HG02610 (cell line): ENCODE data around the gene TSC2.
"Not testable (repeated sequence)": the region's sequence is repeated elsewhere in the genome, so short reads cannot be mapped to it uniquely, and the experiment has no call there.

Experiments used
- ATAC-seq: cut with Tn5 transposase; IDR thresholded peaks from one replicate; pipeline ENCODE4 v1.9.1; 2021; ENCODE audit warnings: mild to moderate bottlenecking, moderate library complexity; ENCODE audit not compliant: unreplicated experiment

TSC2 gene

GRCh38 chr16:2030036-2030435, 17.7 kb upstream of the TSC2 start:
- no peak for ATAC-seq

- ATAC-seq: no peak
These were observed 16.7 kb upstream of the TSC2 start for GRCh38 chr16:2031081-2031577.

GRCh38 chr16:2032285-2033056, 15.3 kb upstream of the TSC2 start:
- ATAC-seq: no peak

- ATAC-seq: no peak
These were observed 14.5 kb upstream of the TSC2 start for GRCh38 chr16:2033057-2033908.

- not testable (repeated sequence) for ATAC-seq
These were observed 13.7 kb upstream of the TSC2 start for GRCh38 chr16:2033909-2034695.

- ATAC-seq: no peak
These were observed 12.9 kb upstream of the TSC2 start for GRCh38 chr16:2034696-2035430.

GRCh38 chr16:2035431-2036199, 12.2 kb upstream of the TSC2 start:
- ATAC-seq: no peak

GRCh38 chr16:2036200-2036966, 11.4 kb upstream of the TSC2 start:
- no peak for ATAC-seq

- ATAC-seq: no peak
These were observed 10.7 kb upstream of the TSC2 start for GRCh38 chr16:2037115-2037514.

- no peak for ATAC-seq
These were observed 10.0 kb upstream of the TSC2 start for GRCh38 chr16:2037647-2038381.

- ATAC-seq: no peak
These were observed 9.2 kb upstream of the TSC2 start for GRCh38 chr16:2038382-2039231.

GRCh38 chr16:2039274-2040031, 8.3 kb upstream of the TSC2 start:
- no peak for ATAC-seq

GRCh38 chr16:2040041-2040786, 7.6 kb upstream of the TSC2 start:
- ATAC-seq: no peak

- ATAC-seq: no peak
These were observed 6.8 kb upstream of the TSC2 start for GRCh38 chr16:2040787-2041522.
